Measurements from ENCODE around the gene WWOX. TPM values are rescaled to one million over a fixed set of nuclear protein-coding genes. Genes with fewer than 3 reads are reported as not detected.

The WWOX gene
- total and polyA plus RNA-seq, 2 of the 8 experiments (the other 6 are each of a cell fraction or from before 2014, with no cell fraction given) = 5.4 to 16.7 TPM

DNA sequence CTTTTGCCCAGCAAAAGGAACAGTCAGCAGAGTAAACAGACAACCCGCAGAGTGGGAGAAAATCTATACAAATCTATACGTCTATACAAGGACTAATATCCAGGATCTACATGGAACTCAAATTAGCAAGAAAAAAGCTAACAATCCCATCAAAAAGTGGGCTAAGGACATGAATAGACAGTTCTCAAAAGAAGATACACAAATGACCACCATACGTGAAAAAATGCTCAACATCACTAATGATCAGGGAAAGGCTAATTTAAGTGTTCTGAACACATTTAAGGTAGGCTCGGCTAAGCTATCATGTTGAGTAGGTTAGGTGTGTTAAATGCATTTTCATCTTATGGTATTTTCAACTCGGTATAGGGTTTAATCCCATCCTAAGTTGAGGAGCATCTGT is 598.0 kb downstream of the WWOX start (continued):
- TF ChIP-seq JUN (IDR thresholded peaks at IDR 0.05; ENCODE audit: low read depth, low read length) (no peak), SIRT6 (IDR thresholded peaks at IDR 0.05; ENCODE audit: low read length) (no peak), SRF (IDR thresholded peaks at IDR 0.05; ENCODE audit: low read depth, low read length) (no peak), MAFK (IDR thresholded peaks at IDR 0.05; ENCODE audit: low read depth, low read length) (no peak)
- TF ChIP-seq, protein P1, sequence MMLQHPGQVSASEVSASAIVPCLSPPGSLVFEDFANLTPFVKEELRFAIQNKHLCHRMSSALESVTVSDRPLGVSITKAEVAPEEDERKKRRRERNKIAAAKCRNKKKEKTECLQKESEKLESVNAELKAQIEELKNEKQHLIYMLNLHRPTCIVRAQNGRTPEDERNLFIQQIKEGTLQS (IDR thresholded peaks at IDR 0.05; ENCODE audit: insufficient read depth, low read depth, low read length) = no peak

Measured in H1 (cell line).